Upper lobe of left lung (tissue), 4 donors: ENCODE data around the gene RSPH10B.

ENCODE experiments used
- CTCF ChIP-seq, 6 experiments: fragments of 450-650 bp in 4 of 6; fragments of 200-600 bp in 2 of 6; sonication (generic) in 2 of 6; IDR thresholded peaks; one replicate each; pipeline ENCODE4 v1.5.1; 2016 to 2019; ENCODE audit warnings: antibody characterized with exemption in 6 of 6
- EP300 ChIP-seq, 4 donors: sonication (generic); formaldehyde crosslinking; IDR thresholded peaks; one replicate each; pipeline ENCODE4 v1.5.1; 2017; ENCODE audit warnings: antibody characterized with exemption in 4 of 4, control low read depth in 2 of 4
- POLR2A ChIP-seq, 4 donors: fragments of 450-650 bp; IDR thresholded peaks; one replicate each; pipeline ENCODE4 v1.5.1; 2016 to 2017; ENCODE audit warnings: antibody characterized with exemption in 4 of 4, mild to moderate bottlenecking in 2 of 4
- POLR2AphosphoS5 ChIP-seq, 2 donors: sonication (generic); formaldehyde crosslinking; IDR thresholded peaks; one replicate each; pipeline ENCODE4 v1.5.1; 2017; ENCODE audit warnings: antibody characterized with exemption in 2 of 2

- no peak for TF ChIP-seq CTCF (IDR thresholded peaks at IDR 0.05)
- no peak for TF ChIP-seq POLR2AphosphoS5 (IDR thresholded peaks at IDR 0.05)
- TF ChIP-seq EP300 (IDR thresholded peaks at IDR 0.05): no peak
- TF ChIP-seq POLR2A (IDR thresholded peaks at IDR 0.05): peak in 1 of 4 donors; percentile 19
These were observed 45.6 kb upstream of the RSPH10B start for GRCh38 chr7:6015917-6016652.
